H1 (cell line): ENCODE results near the gene GALNT4. TPM values are rescaled to one million over a fixed set of nuclear protein-coding genes. Genes with fewer than 3 reads are reported as not detected.

ENCODE experiments used
- BCL11A ChIP-seq, 2 experiments: IDR thresholded peaks; one replicate each; pipeline ENCODE4 v1.6.1; 2011; ENCODE audit warnings: low read depth in 2 of 2, low read length in 2 of 2, mild to moderate bottlenecking in 2 of 2
- EZH2 ChIP-seq: fragments of 200-600 bp; sonication (generic); IDR thresholded peaks from 2 replicates; pipeline ENCODE4 v1.7.1; 2012; ENCODE audit warnings: low read depth, mild to moderate bottlenecking, moderate library complexity, low read length, inconsistent platforms; ENCODE audit not compliant: severe bottlenecking
- KDM1A ChIP-seq: fragments of 200-600, 300-600 bp; sonication (generic); IDR thresholded peaks from 2 replicates; pipeline ENCODE4 v1.7.1; 2016; ENCODE audit warnings: mild to moderate bottlenecking, low read length, borderline replicate concordance
- PHF8 ChIP-seq: fragments of 200-600 bp; sonication (generic); conservative IDR thresholded peaks from 2 replicates; pipeline ENCODE4 v1.7.1; 2012; ENCODE audit warnings: low read depth, mild to moderate bottlenecking, inconsistent platforms, low read length, moderate library complexity
- TCF12 ChIP-seq: IDR thresholded peaks from 2 replicates; pipeline ENCODE4 v1.6.1; 2011; ENCODE audit warnings: low read depth, mild to moderate bottlenecking, low read length
- polyA plus RNA-seq, 7 experiments: library from polyadenylated mRNA; depleted of rRNA in 3 of 7; stranded (reverse) in 5 of 7; unstranded in 2 of 7; fragments of >200 nt in 5 of 7; fragments of 200-250 nt in 2 of 7; gene quantifications; 1 replicate in 5 of 7; 2 replicates in 1 of 7; 4 replicates in 1 of 7; pipeline versions ENCODE4 v1.2.1 to v1.2.3, GENCODE V29; 2011 to 2013; ENCODE audit warnings: missing spikeins in 2 of 7, mixed read lengths in 2 of 7
- total RNA-seq: library from RNA; stranded (reverse); fragmentation: NEBNext Ultra II Directional; extraction: Animal tissue kit (Norgen Biotek cat#: 25700); gene quantifications from 2 replicates; pipeline ENCODE4 v1.2.1, GENCODE V29; 2021
- TF ChIP-seq, protein P1 (sequence below): IDR thresholded peaks from 2 replicates; pipeline ENCODE4 v1.6.1; 2012; ENCODE audit warnings: inconsistent platforms
- TF ChIP-seq, protein P2 (sequence below), 3 experiments: IDR thresholded peaks; 1 replicate in 2 of 3; 2 replicates in 1 of 3; pipeline versions ENCODE4 v1.5.1 to v1.6.1; 2011; ENCODE audit warnings: low read length in 3 of 3, mild to moderate bottlenecking in 3 of 3, inconsistent platforms in 2 of 3, low read depth in 1 of 3, moderate library complexity in 1 of 3; ENCODE audit not compliant: insufficient read depth in 1 of 3; ENCODE audit errors: control extremely low read depth in 1 of 3

GALNT4 gene
- total and polyA plus RNA-seq, 2 of the 8 experiments (the other 6 are each of a cell fraction or from before 2014, with no cell fraction given), result 0.45 to 3.3 TPM

DNA sequence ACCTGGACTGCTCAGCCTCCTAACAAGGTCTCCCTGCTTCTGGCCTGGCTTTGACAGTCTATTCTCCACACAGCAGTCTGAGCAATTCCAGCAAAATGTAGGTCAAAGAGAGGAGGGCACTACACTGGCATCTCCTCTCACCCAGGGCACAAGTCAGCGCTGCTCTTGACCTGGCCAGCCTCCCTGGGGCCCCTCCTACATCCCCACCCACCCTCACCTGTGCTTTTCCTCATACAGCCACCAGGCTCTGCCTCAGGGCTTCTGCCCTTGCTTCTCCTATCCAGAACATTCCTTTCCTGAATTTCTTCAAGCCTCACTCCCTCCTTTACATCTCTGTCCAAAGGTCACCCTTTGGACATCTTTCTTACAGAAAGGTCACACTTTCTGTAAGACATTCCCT is 33.7 kb downstream of the GALNT4 start (continued):
- no peak for TF ChIP-seq KDM1A
- no peak for TF ChIP-seq BCL11A (IDR thresholded peaks at IDR 0.05; ENCODE audit: low read depth in 2 of 2, low read length in 2 of 2)
- TF ChIP-seq, protein P1, sequence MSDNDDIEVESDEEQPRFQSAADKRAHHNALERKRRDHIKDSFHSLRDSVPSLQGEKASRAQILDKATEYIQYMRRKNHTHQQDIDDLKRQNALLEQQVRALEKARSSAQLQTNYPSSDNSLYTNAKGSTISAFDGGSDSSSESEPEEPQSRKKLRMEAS, result no peak
- TF ChIP-seq, protein P2, sequence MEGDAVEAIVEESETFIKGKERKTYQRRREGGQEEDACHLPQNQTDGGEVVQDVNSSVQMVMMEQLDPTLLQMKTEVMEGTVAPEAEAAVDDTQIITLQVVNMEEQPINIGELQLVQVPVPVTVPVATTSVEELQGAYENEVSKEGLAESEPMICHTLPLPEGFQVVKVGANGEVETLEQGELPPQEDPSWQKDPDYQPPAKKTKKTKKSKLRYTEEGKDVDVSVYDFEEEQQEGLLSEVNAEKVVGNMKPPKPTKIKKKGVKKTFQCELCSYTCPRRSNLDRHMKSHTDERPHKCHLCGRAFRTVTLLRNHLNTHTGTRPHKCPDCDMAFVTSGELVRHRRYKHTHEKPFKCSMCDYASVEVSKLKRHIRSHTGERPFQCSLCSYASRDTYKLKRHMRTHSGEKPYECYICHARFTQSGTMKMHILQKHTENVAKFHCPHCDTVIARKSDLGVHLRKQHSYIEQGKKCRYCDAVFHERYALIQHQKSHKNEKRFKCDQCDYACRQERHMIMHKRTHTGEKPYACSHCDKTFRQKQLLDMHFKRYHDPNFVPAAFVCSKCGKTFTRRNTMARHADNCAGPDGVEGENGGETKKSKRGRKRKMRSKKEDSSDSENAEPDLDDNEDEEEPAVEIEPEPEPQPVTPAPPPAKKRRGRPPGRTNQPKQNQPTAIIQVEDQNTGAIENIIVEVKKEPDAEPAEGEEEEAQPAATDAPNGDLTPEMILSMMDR (IDR thresholded peaks at IDR 0.05; ENCODE audit: control extremely low read depth in 1 of 3, insufficient read depth in 1 of 3, low read depth in 1 of 3, low read length in 3 of 3), result no peak
- TF ChIP-seq TCF12, result no peak
- TF ChIP-seq EZH2, result no peak
- TF ChIP-seq PHF8, result no peak
